Middle frontal gyrus (tissue), 1 donor: ENCODE measurements around the gene YPEL3.

Source experiments
- DNase-seq: peaks from one replicate; pipeline ENCODE4 v3.0.0-alpha.2; 2015; ENCODE audit warnings: low spot score; ENCODE audit errors: extremely low spot score

Gene YPEL3

GRCh38 chr16:30069611-30070462 lies 26.2 kb downstream of the YPEL3 start:
- no peak for DNase-seq

- DNase-seq = no peak
Observed at GRCh38 chr16:30068750-30069610, 27.0 kb downstream of the YPEL3 start.

GRCh38 chr16:30068333-30068732 lies 27.7 kb downstream of the YPEL3 start:
- DNase-seq = no peak

- no peak for DNase-seq
Observed at GRCh38 chr16:30067584-30067916, 28.5 kb downstream of the YPEL3 start.

GRCh38 chr16:30066761-30067583 lies 29.0 kb downstream of the YPEL3 start:
- no peak for DNase-seq

- DNase-seq = no peak
Observed at GRCh38 chr16:30065943-30066760, 29.9 kb downstream of the YPEL3 start.

- peak; percentile 97 for DNase-seq
Observed at GRCh38 chr16:30065102-30065942, 30.7 kb downstream of the YPEL3 start, which contains the start of gene ALDOA. ALDOA (plus strand) TSS chr16:30065760; CDS start chr16:30066898, 1,138 bp downstream.

GRCh38 chr16:30064729-30065101 lies 31.3 kb downstream of the YPEL3 start:
- DNase-seq = no peak

GRCh38 chr16:30063893-30064728 lies 31.9 kb downstream of the YPEL3 start:
- DNase-seq = peak; percentile 46

GRCh38 chr16:30063278-30063892 lies 32.6 kb downstream of the YPEL3 start:
- DNase-seq = no peak

GRCh38 chr16:30060836-30061554 lies 35.0 kb downstream of the YPEL3 start:
- no peak for DNase-seq

GRCh38 chr16:30060346-30060745 lies 35.7 kb downstream of the YPEL3 start:
- DNase-seq = no peak

- no peak for DNase-seq
Observed at GRCh38 chr16:30054959-30055553, 41.0 kb downstream of the YPEL3 start.

GRCh38 chr16:30054451-30054850 lies 41.6 kb downstream of the YPEL3 start:
- DNase-seq = no peak

- no peak for DNase-seq
Observed at GRCh38 chr16:30053376-30054015, 42.5 kb downstream of the YPEL3 start.

- peak; percentile 53 for DNase-seq
Observed at GRCh38 chr16:30052671-30053372, 43.2 kb downstream of the YPEL3 start.
